ENCODE results near the gene PREP.

PREP gene

GRCh38 chr6:105445481-105445880 is 42.6 kb upstream of the PREP start:
- Histone ChIP-seq H3K9me3 (ENCODE audit: insufficient read depth, low read depth, low read length) (no peaks in the 10 kb centered on the region), H3K9ac (ENCODE audit: low read depth, low read length, poor library complexity, severe bottlenecking) (no peak overlapping the region), H3K27me3 (ENCODE audit: insufficient read depth, low read length, poor library complexity, severe bottlenecking) (no peaks in the 10 kb centered on the region), H3K4me3 (ENCODE audit: low read length, poor library complexity, severe bottlenecking) (no peak overlapping the region), H3K79me2 (ENCODE audit: insufficient read depth, low read length) (no peaks in the 10 kb centered on the region), H3K36me3 (ENCODE audit: insufficient read depth, low read length) (no peaks in the 10 kb centered on the region), H4K20me1 (ENCODE audit: insufficient read depth, low read length, poor library complexity, severe bottlenecking) (no peaks in the 10 kb centered on the region), H3K9me2 (replicated peaks; ENCODE audit: low read depth, low read length) (no peaks in the 10 kb centered on the region), H3K4me2 (ENCODE audit: low read depth, low read length, poor library complexity, severe bottlenecking) (no peak overlapping the region), H2AFZ (ENCODE audit: low read length) (no peak overlapping the region), H3K4me1 (ENCODE audit: insufficient read depth, low read length, poor library complexity, severe bottlenecking) (no peaks in the 10 kb centered on the region), H3F3A (ENCODE audit: low read depth) (no peaks in the 10 kb centered on the region)
- TF ChIP-seq CTCF (conservative IDR thresholded peaks at IDR 0.05; ENCODE audit: low read length) = no peak

- no peaks in the 10 kb centered on the region for H3K9me2 ChIP-seq (replicated peaks; ENCODE audit: low read depth, low read length)
- H3F3A ChIP-seq (ENCODE audit: low read depth) = no peaks in the 10 kb centered on the region
- no peaks in the 10 kb centered on the region for H3K4me1 ChIP-seq (ENCODE audit: insufficient read depth, low read length, poor library complexity, severe bottlenecking)
- no peaks in the 10 kb centered on the region for H4K20me1 ChIP-seq (ENCODE audit: insufficient read depth, low read length, poor library complexity, severe bottlenecking)
- TF ChIP-seq CTCF (conservative IDR thresholded peaks at IDR 0.05; ENCODE audit: low read length) = no peak
- TF ChIP-seq EZH2phosphoT487 (IDR thresholded peaks at IDR 0.05; ENCODE audit: borderline replicate concordance) = no peak
- no peak overlapping the region for H2AFZ ChIP-seq (ENCODE audit: low read length)
- no peaks in the 10 kb centered on the region for H3K79me2 ChIP-seq (ENCODE audit: insufficient read depth, low read length)
- H3K4me3 ChIP-seq (ENCODE audit: low read length, poor library complexity, severe bottlenecking) = no peak overlapping the region
- no peak overlapping the region for H3K4me2 ChIP-seq (ENCODE audit: low read depth, low read length, poor library complexity, severe bottlenecking)
- no peaks in the 10 kb centered on the region for H3K36me3 ChIP-seq (ENCODE audit: insufficient read depth, low read length)
- no peak overlapping the region for H3K9ac ChIP-seq (ENCODE audit: low read depth, low read length, poor library complexity, severe bottlenecking)
- H3K9me3 ChIP-seq (ENCODE audit: insufficient read depth, low read depth, low read length) = no peaks in the 10 kb centered on the region
- no peaks in the 10 kb centered on the region for H3K27me3 ChIP-seq (ENCODE audit: insufficient read depth, low read length, poor library complexity, severe bottlenecking)
These were observed 41.1 kb upstream of the PREP start for GRCh38 chr6:105443941-105444340.

GRCh38 chr6:105442369-105442768 is 39.5 kb upstream of the PREP start:
- Histone ChIP-seq H3K9me3 (ENCODE audit: insufficient read depth, low read depth, low read length) (no peaks in the 10 kb centered on the region), H3K36me3 (ENCODE audit: insufficient read depth, low read length) (no peaks in the 10 kb centered on the region), H3K27me3 (ENCODE audit: insufficient read depth, low read length, poor library complexity, severe bottlenecking) (no peaks in the 10 kb centered on the region), H3K9ac (ENCODE audit: low read depth, low read length, poor library complexity, severe bottlenecking) (no peak overlapping the region), H2AFZ (ENCODE audit: low read length) (no peak overlapping the region), H3K4me2 (ENCODE audit: low read depth, low read length, poor library complexity, severe bottlenecking) (no peak overlapping the region), H3K4me3 (ENCODE audit: low read length, poor library complexity, severe bottlenecking) (no peak overlapping the region), H3F3A (ENCODE audit: low read depth) (no peaks in the 10 kb centered on the region), H3K4me1 (ENCODE audit: insufficient read depth, low read length, poor library complexity, severe bottlenecking) (no peaks in the 10 kb centered on the region), H3K79me2 (ENCODE audit: insufficient read depth, low read length) (no peaks in the 10 kb centered on the region), H4K20me1 (ENCODE audit: insufficient read depth, low read length, poor library complexity, severe bottlenecking) (no peaks in the 10 kb centered on the region), H3K9me2 (replicated peaks; ENCODE audit: low read depth, low read length) (no peaks in the 10 kb centered on the region)
- TF ChIP-seq EZH2phosphoT487 (IDR thresholded peaks at IDR 0.05; ENCODE audit: borderline replicate concordance) (no peak), CTCF (conservative IDR thresholded peaks at IDR 0.05; ENCODE audit: low read length) (no peak)
